ENCODE results near the gene RBBP4. TPM values are rescaled to one million over a fixed set of nuclear protein-coding genes. Genes with fewer than 3 reads are reported as not detected.
"Not testable (repeated sequence)": the region's sequence is repeated elsewhere in the genome, so short reads cannot be mapped to it uniquely, and the experiment has no call there.

RBBP4 gene
- total RNA-seq, 1 donor from 2014 or later = 241 TPM

DNA sequence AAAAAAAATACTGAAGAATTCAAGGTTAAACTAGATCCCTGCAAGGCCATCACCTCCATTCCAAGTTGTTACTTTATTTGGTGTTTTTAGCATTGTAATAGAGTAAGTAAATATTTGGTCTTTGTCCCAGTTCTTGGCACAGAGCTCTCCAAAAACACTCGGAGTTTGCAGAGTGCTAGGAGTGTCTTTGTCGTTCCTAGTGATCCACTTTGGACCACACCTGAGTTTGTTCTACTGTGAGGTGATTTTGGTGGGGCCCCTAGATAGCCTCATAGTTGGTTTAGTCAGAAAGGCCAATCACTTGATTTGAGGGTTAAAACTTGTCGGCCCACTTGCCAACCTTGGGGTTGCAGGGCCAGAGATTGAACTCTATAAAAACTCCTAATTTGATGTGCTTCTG, 25.9 kb downstream of the RBBP4 start:
- Mint-ChIP-seq H3K4me3 (no peak overlapping the region), H3K4me1 (no peaks in the 10 kb centered on the region), H3K27ac (no peak overlapping the region), H3K27me3 (no peaks in the 10 kb centered on the region), H3K9me3 (no peaks in the 10 kb centered on the region), H3K36me3 (ENCODE audit: low read depth) (peaks cover 78% of the 10 kb centered on the region)
- TF ChIP-seq, protein P1, sequence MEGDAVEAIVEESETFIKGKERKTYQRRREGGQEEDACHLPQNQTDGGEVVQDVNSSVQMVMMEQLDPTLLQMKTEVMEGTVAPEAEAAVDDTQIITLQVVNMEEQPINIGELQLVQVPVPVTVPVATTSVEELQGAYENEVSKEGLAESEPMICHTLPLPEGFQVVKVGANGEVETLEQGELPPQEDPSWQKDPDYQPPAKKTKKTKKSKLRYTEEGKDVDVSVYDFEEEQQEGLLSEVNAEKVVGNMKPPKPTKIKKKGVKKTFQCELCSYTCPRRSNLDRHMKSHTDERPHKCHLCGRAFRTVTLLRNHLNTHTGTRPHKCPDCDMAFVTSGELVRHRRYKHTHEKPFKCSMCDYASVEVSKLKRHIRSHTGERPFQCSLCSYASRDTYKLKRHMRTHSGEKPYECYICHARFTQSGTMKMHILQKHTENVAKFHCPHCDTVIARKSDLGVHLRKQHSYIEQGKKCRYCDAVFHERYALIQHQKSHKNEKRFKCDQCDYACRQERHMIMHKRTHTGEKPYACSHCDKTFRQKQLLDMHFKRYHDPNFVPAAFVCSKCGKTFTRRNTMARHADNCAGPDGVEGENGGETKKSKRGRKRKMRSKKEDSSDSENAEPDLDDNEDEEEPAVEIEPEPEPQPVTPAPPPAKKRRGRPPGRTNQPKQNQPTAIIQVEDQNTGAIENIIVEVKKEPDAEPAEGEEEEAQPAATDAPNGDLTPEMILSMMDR (IDR thresholded peaks at IDR 0.05) = no peak
- DNase-seq (no peak), ATAC-seq (ENCODE audit: low read depth) (no peak)
- ChIA-PET POLR2A (no interaction called here), CTCF (no interaction called here)
- intact Hi-C loops (cut with micrococcal nuclease) = no loop called here

DNA sequence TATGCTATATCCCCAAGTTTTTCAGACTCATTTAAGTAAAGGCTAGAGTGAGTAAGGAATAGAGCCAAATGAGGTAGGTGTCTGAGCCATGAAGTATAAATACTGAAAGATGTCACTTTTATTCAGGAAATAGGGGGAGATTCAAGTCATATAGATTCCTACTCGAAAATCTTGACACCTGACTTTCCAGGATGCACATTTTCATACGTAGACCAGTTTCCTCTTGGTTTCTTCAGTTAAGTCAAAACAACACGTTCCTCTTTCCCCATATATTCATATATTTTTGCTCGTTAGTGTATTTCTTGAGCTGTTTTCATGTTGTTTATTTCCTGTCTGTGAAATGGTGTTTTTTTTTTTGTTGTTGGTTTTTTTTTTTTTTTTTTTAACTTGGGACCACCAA, 29.0 kb downstream of the RBBP4 start:
- ATAC-seq (ENCODE audit: low read depth); H3K4me3 Mint-ChIP-seq; POLR2A ChIA-PET; H3K4me1 Mint-ChIP-seq; DNase-seq; H3K27ac Mint-ChIP-seq; H3K9me3 Mint-ChIP-seq; H3K27me3 Mint-ChIP-seq; intact Hi-C loops (cut with micrococcal nuclease); CTCF ChIA-PET: not testable (repeated sequence)
- H3K36me3 Mint-ChIP-seq (ENCODE audit: low read depth) = peaks cover 77% of the 10 kb centered on the region

DNA sequence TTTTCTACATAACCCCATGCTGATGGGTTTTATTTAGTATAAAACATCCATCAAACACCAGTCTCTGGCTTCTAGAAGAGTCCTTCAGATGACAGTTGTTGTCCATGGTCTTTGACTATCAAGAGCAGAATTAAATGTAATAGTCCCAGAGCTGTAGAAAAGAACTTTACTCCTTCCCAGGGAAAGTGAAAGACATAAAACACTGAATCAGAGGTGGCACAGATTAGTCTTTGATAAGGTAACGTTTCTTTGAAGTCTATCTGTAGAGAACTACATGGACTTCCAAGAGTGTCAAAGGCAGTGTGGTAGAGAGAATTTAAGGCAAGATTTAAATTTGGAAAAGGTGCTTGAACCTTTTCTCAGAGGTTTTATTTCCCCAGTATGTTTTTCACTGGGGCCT, 29.6 kb downstream of the RBBP4 start:
- no peak for ATAC-seq (ENCODE audit: low read depth)
- no peaks in the 10 kb centered on the region for H3K9me3 Mint-ChIP-seq

DNA sequence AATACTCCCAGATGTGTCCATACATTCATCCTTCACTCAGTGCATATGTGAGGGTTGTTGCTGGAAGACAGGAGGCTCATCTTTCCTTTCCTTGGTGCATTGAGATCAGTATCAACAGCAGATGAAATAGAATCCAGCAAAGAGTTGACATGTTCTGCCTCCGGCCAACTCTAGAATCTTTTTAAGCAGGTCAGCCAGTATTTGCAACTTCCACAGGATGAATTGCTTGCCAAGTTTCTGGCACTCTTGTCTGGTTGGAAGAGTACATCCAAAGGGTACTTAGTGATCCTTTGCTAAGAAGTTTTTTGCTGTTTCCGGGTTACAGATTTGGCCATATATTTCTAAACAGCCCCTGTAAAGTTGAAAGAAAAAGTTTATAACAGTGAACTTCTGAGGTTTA, 30.5 kb downstream of the RBBP4 start:
- POLR2A ChIA-PET = no interaction called here
- Mint-ChIP-seq H3K4me3 (no peak overlapping the region), H3K27ac (no peak overlapping the region)

More for the DNA sequence above, 29.6 kb downstream of the RBBP4 start:
- no peak overlapping the region for H3K4me3 Mint-ChIP-seq
- DNase-seq = no peak
- no peaks in the 10 kb centered on the region for H3K27me3 Mint-ChIP-seq
- CTCF ChIA-PET = no interaction called here
- TF ChIP-seq, protein P1 (IDR thresholded peaks at IDR 0.05) = no peak
- H3K4me1 Mint-ChIP-seq = no peaks in the 10 kb centered on the region
- intact Hi-C loops (cut with micrococcal nuclease) = no loop called here
- H3K27ac Mint-ChIP-seq = no peak overlapping the region
- POLR2A ChIA-PET = no interaction called here
- peaks cover 80% of the 10 kb centered on the region for H3K36me3 Mint-ChIP-seq (ENCODE audit: low read depth)

DNA sequence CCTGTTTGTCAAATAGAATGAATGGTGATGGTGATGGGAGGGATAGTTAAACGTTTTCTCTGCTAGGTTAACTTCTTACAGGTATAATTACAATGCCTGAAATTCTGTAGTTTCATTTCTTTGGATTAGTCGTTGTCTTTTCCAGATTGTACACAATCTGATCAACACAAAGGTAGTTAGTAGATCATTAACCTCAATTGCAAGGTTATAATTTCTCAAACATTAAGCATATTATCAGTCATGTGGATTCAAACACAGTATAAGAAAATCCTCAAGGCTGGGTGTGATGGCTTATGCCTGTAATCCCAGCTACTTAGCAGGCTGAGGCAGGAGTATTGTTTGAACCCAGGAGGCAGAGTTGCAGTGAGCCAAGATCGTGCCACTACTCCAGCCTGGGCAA, 31.0 kb downstream of the RBBP4 start:
- CTCF ChIA-PET = no interaction called here
- H3K36me3 Mint-ChIP-seq (ENCODE audit: low read depth) = peaks cover 80% of the 10 kb centered on the region
- DNase-seq (no peak), ATAC-seq (ENCODE audit: low read depth) (no peak)
- H3K9me3 Mint-ChIP-seq = no peaks in the 10 kb centered on the region
- POLR2A ChIA-PET = no interaction called here
- intact Hi-C loops (cut with micrococcal nuclease) = no loop called here
- H3K4me1 Mint-ChIP-seq = no peaks in the 10 kb centered on the region
- no peak overlapping the region for H3K4me3 Mint-ChIP-seq
- TF ChIP-seq, protein P1 (IDR thresholded peaks at IDR 0.05) = no peak
- no peaks in the 10 kb centered on the region for H3K27me3 Mint-ChIP-seq
- no peak overlapping the region for H3K27ac Mint-ChIP-seq

More for the DNA sequence above, 30.5 kb downstream of the RBBP4 start:
- no peak for DNase-seq
- Mint-ChIP-seq H3K36me3 (ENCODE audit: low read depth) (peaks cover 81% of the 10 kb centered on the region), H3K9me3 (no peaks in the 10 kb centered on the region), H3K4me1 (no peaks in the 10 kb centered on the region), H3K27me3 (no peaks in the 10 kb centered on the region)
- TF ChIP-seq, protein P1 (IDR thresholded peaks at IDR 0.05) = no peak
- no peak for ATAC-seq (ENCODE audit: low read depth)
- intact Hi-C loops (cut with micrococcal nuclease) = no loop called here
- CTCF ChIA-PET = no interaction called here

DNA sequence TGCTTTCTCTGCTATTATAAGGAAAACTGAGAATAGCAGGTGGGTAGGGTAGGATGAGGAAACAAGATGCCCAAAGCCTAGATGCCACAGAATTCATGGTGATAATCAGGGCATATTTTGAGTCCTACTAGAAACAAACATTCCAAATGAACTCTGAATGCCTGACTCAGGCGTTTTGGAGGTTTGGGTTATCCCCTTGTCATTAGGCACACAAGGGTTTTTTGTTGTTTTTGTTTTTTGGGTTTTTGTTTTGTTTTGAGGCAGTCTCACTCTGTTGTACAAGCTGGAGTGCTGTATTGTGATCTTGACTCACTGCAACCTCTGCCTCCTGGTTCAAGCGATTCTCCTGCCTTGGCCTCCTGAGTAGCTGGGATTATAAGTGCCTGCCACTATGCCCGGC, 32.4 kb downstream of the RBBP4 start:
- peaks cover 73% of the 10 kb centered on the region for H3K36me3 Mint-ChIP-seq (ENCODE audit: low read depth)
- intact Hi-C loops (cut with micrococcal nuclease) = no loop called here
- TF ChIP-seq, protein P1 (IDR thresholded peaks at IDR 0.05) = no peak
- no peak for DNase-seq
- no peak overlapping the region for H3K27ac Mint-ChIP-seq
- no peak for ATAC-seq (ENCODE audit: low read depth)
- ChIA-PET POLR2A (no interaction called here), CTCF (no interaction called here)
- no peak overlapping the region for H3K4me3 Mint-ChIP-seq
- H3K9me3 Mint-ChIP-seq = no peaks in the 10 kb centered on the region
- H3K27me3 Mint-ChIP-seq = no peaks in the 10 kb centered on the region
- no peaks in the 10 kb centered on the region for H3K4me1 Mint-ChIP-seq

Data from activated B cell treated with CpG ODN at 0.5 μM for 24 hours (primary cell).